Mucosa of descending colon (tissue), 3 donors: ENCODE data around the gene PHTF2. TPM values are rescaled to one million over a fixed set of nuclear protein-coding genes. Genes with fewer than 3 reads are reported as not detected.
"Not testable (repeated sequence)": the region's sequence is repeated elsewhere in the genome, so short reads cannot be mapped to it uniquely, and the experiment has no call there.

Experiments
- ATAC-seq: fragments of 200-7000 bp; cut with Tn5 transposase; one replicate; pipeline ENCODE4 v1.9.1; 2020; ENCODE audit warnings: mild to moderate bottlenecking, moderate library complexity
- DNase-seq, 3 donors: peaks; one replicate each; pipeline ENCODE4 v3.0.0-alpha.2; 2020
- H3K36me3 ChIP-seq: fragments of 200-600 bp; one replicate; pipeline ENCODE4 v1.8.0; 2021; ENCODE audit warnings: low read depth, mild to moderate bottlenecking
- H3K4me1 ChIP-seq: fragments of 200-600 bp; one replicate; pipeline ENCODE4 v1.8.0; 2021; ENCODE audit warnings: low read depth, mild to moderate bottlenecking
- H3K4me3 ChIP-seq: fragments of 200-600 bp; one replicate; pipeline ENCODE4 v1.8.0; 2021; ENCODE audit warnings: mild to moderate bottlenecking
- H3K9me3 ChIP-seq: fragments of 200-600 bp; one replicate; pipeline ENCODE4 v1.8.0; 2021; ENCODE audit warnings: mild to moderate bottlenecking
- intact Hi-C, 2 donors: fragments of 100-400 bp; cut with DNase I in 1 of 2; cut with micrococcal nuclease in 1 of 2; formaldehyde crosslinking; loops; one replicate each; pipeline versions ENCODE4 v1.11.0 to v1.11.1; 2022; cut with DNase I, micrococcal nuclease
- total RNA-seq, 3 donors: library from RNA; stranded (reverse); fragmentation: NEBNext Ultra II Directional in 2 of 3; extraction: Animal tissue kit (Norgen Biotek cat#: 25700) in 2 of 3; gene quantifications; one replicate each; pipeline versions ENCODE4 v1.2.1 to v1.2.4, GENCODE V29; 2021 to 2023
- TF ChIP-seq, protein P1 (sequence below): fragments of 200-600 bp; IDR thresholded peaks from one replicate; pipeline ENCODE4 v1.8.0; 2022; ENCODE audit warnings: antibody characterized with exemption, mild to moderate bottlenecking
- donor health status: DM: no; HTN: no; CAD: no; lungs with moderate emphysema.
- donor health status: DM: no; HTN: no; CAD: no.
- donor health status: DM: no; HTN: yes; CAD: no.

The PHTF2 gene
- total RNA-seq, 3 donors from 2014 or later, result 13.1 to 15.2 (median 13.7) TPM

- intact Hi-C loops, result no loop called here
- no peaks in the 10 kb centered on the region for H3K4me1 ChIP-seq
- DNase-seq, result peak; percentile 62 to 72 (median 70)
- no peaks in the 10 kb centered on the region for H3K9me3 ChIP-seq
- no peaks in the 10 kb centered on the region for H3K36me3 ChIP-seq
- TF ChIP-seq, protein P1, sequence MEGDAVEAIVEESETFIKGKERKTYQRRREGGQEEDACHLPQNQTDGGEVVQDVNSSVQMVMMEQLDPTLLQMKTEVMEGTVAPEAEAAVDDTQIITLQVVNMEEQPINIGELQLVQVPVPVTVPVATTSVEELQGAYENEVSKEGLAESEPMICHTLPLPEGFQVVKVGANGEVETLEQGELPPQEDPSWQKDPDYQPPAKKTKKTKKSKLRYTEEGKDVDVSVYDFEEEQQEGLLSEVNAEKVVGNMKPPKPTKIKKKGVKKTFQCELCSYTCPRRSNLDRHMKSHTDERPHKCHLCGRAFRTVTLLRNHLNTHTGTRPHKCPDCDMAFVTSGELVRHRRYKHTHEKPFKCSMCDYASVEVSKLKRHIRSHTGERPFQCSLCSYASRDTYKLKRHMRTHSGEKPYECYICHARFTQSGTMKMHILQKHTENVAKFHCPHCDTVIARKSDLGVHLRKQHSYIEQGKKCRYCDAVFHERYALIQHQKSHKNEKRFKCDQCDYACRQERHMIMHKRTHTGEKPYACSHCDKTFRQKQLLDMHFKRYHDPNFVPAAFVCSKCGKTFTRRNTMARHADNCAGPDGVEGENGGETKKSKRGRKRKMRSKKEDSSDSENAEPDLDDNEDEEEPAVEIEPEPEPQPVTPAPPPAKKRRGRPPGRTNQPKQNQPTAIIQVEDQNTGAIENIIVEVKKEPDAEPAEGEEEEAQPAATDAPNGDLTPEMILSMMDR, result no peak
- peak; percentile 99 for ATAC-seq
- no peak overlapping the region for H3K4me3 ChIP-seq
These were observed 191.5 kb downstream of the PHTF2 start for GRCh38 chr7:77989981-77990566.

- TF ChIP-seq, protein P1, result no peak
- no peaks in the 10 kb centered on the region for H3K4me1 ChIP-seq
- no peak for DNase-seq
- no peaks in the 10 kb centered on the region for H3K9me3 ChIP-seq
- intact Hi-C loops, result no loop called here
- ATAC-seq, result peak; percentile 63
- no peaks in the 10 kb centered on the region for H3K36me3 ChIP-seq
- no peak overlapping the region for H3K4me3 ChIP-seq
These were observed 193.1 kb downstream of the PHTF2 start for GRCh38 chr7:77991656-77992055.

DNA sequence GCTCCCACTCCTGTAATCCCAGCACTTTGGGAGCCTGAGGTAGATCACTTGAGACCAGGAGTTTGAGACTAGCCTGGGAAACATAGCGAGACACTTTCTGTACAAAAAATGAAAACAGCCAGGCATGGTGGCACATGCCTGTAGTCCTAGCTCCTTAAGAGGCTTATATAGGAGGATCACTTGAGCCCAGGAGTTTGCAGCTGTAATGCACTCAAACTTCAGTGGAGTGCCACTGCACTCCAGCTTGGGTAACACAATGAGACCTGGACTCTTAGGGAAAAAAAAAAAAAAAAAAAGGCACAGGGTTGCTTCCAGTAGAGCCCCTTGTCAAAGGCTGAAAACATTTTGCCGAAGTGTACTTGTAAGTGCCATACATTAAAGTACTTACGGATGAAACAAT is 195.3 kb downstream of the PHTF2 start:
- intact Hi-C loops, result no loop called here
- H3K36me3 ChIP-seq, result no peaks in the 10 kb centered on the region
- DNase-seq (no peak), ATAC-seq (no peak)
- TF ChIP-seq, protein P1, result no peak
- H3K4me1 ChIP-seq, result no peaks in the 10 kb centered on the region
- H3K4me3 ChIP-seq, result no peak overlapping the region
- H3K9me3 ChIP-seq, result no peaks in the 10 kb centered on the region

GRCh38 chr7:77995717-77996116 is 197.1 kb downstream of the PHTF2 start:
- ATAC-seq, result no peak
- H3K36me3 ChIP-seq, result no peaks in the 10 kb centered on the region
- no peaks in the 10 kb centered on the region for H3K4me1 ChIP-seq
- H3K4me3 ChIP-seq, result no peak overlapping the region
- intact Hi-C loops, result no loop called here
- H3K9me3 ChIP-seq, result no peaks in the 10 kb centered on the region
- TF ChIP-seq, protein P1, result no peak
- DNase-seq, result no peak

DNA sequence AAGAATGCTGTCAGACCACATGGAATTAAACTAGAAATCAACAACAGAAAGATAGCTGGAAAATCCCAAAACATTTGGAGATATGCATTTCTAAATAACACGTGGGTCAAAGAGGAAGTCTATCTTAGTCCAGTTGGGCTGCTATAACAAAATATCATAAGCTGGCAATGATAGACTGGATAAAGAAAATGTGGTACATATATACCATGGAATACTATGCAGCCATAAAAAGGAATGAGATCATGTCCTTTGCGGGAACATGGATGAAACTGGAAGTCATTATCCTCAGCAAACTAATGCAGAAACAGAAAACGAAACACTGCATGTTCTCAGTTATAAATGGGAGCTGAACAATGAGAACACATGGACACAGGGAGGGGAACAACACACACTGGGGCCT is 200.6 kb downstream of the PHTF2 start:
- ATAC-seq, H3K4me3 ChIP-seq, DNase-seq, H3K36me3 ChIP-seq, intact Hi-C loops, H3K4me1 ChIP-seq, H3K9me3 ChIP-seq: not testable (repeated sequence)

GRCh38 chr7:78002021-78002420 is 203.4 kb downstream of the PHTF2 start:
- TF ChIP-seq, protein P1, result no peak
- Histone ChIP-seq H3K36me3 (no peaks in the 10 kb centered on the region), H3K4me1 (no peaks in the 10 kb centered on the region), H3K9me3 (no peaks in the 10 kb centered on the region), H3K4me3 (no peak overlapping the region)
- intact Hi-C loops, result no loop called here
- ATAC-seq, result no peak
- no peak for DNase-seq
